NCI-H1417 treated with DMSO at 0.1 percent for 48 hours (cell line): ENCODE data around the gene FABP1.

Source experiments
- DNase-seq: peaks from one replicate; lab custom pipeline; 2025; lab: John Stamatoyannopoulos, UW

FABP1 gene

DNA sequence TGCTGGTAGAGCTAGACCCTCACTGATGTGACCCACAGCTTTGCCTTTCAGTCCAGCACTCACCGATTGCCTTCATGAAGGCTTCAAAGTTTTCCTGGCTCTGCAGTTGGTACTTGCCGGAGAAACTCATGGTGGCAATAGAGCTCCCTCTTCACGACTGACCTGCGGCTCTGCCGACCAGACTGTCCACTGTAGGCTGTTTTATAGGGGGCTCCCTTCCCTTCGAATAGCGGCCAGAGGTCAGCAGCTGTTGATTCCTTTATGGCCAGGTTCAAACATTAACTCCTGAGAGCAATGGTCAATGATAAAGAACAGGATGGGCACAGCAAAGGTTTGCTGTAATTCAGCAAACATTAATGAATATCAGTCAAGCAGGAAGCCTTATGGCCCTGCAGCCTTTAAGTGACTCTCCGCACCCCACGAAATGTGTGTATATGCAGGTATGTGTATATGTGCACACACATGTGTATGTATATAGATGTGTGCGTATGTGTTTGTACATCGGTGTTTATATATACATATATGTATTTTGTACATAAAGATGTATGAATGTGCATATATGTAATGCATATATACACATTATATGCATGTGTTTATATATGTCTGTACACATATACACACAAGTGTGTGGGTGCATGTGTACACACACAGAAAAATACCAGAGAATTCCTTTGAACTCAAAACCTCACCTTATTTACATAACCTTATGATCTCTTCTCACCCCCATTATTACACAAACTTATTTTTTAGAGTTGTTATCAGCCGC, at the start of gene FABP1:
Gene FABP1 (minus strand): TSS at position 175 of the 766 bp plus-strand sequence. CDS start 45 bp downstream, at position 130.
- DNase-seq = no peak

DNA sequence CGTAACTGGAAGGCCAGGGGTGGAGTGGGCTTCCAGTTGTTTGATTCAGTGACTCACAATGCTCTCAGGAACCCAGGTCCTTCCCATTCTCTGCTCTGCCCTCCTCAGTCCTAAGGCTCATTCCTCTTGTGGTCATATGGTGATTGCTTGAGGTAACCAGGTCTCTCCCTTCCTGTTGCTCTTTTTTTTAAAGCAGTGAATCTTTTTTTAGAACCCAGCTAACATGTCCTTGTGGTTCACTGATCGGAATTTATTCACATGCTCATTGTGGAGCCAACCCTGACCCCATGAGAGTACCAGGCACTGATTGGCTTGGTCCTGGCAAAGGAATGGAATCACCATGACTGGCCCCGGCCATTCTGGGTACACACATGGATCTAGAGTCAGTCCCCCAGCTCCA, 49.7 kb upstream of the FABP1 start:
- no peak for DNase-seq

DNA sequence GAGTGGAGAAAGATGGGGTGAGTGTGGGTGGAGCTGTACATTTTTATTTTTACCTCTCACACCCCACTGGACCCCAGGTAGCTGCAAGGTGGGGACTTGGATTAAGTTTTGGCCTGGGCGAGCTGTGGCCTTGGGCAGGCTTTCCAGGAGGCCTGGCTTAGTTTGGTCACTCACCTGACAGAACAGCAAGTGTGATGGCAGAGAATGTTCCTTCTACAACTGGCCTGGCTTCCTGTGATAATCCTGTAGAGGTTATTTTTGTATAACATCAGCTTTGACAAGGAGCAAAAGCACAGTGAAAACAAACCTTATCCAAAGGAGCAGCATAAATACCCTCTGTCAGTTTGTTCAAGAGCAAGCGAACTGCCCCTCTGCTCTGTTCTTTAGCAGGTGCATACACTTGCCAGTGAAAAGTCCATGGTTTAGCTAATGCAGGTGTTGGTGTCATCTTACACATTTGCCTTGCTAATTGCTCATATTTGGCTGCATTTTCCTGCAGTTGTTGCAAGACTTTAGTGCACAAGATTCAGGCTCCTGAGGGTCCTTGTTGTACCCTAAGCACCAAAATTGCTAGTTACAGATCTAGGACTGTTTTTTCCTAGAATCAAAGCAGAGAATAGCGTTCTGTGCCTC, 48.6 kb upstream of the FABP1 start:
- DNase-seq = no peak

DNA sequence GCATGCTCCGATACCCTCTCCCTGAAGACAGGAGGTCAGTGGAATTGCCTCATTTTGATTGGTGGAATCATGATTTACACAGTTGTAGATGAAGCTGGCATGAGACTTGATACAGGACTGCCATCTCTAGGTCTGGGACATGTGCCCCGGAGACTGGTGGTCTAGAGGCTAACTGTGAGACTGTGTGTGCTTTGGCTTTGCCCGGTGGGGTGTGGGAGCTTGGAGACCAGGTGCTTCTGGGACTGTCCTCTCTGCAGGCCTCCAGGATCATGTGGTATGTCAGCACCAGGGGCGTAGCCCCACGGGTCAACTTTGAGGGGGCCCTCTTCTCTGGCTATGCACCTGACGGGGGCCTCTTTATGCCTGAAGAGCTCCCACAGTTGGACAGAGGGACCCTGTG, 45.0 kb upstream of the FABP1 start:
- no peak for DNase-seq

DNA sequence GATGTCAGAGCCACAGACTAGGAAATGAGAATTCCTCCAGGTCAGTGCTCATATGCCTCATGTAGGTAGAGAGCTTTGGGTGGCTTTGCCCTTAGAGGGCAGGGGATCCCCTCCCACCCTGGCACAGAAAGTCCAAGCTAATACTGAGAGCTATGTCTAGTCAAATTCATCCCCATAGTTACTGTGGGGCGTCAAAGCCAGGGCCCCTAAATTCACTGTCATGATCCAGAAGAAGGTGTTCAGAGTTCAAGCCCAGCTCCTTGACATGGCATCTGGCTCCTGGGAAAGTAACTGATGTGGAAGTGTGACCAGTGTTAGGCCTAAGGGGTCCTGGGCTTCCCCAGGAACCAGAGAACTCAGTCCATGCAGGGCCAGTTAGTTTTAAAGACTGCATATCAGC, 44.1 kb upstream of the FABP1 start:
- DNase-seq = no peak

DNA sequence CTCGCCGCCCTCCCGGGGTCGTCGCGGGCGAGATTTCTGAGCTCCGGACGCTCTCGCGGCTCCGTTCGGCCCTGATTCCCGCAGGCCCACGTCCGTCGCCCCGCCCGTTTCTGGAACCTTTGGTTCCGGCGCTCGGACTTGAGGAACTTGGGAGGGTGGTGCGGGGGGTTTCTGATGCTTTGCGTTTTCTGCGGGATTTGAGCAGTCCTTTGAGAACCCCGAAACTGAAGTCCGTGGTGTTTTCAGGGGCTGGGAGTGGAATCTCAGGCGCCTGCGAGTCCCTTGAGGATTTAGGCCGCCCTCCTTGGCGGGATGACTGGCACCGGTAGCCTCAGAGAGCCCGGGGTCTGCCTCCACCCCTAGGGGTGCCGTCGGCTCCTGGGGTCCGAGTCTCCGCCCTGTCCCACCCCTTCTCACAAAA, 42.6 kb upstream of the FABP1 start:
- no peak for DNase-seq

DNA sequence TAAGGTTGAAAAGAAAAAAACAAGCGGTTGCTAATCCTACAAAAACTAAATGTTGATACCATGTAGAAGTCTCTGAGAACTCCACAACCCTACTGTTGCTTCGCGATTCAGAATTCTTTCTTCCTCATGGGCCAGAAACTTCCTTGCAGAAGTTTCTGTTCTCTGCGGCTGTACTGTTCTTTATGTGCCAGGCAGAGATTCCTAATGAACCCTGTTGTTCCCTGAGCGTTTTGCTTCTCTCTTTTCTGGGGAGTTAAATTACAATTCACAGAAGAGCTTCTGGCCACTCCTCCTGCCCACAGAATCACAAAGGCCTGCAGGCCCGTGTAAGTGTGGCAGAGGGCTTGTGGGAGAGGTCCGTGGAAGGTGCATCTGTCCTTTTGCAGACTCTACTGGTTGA, 40.5 kb upstream of the FABP1 start:
- no peak for DNase-seq

DNA sequence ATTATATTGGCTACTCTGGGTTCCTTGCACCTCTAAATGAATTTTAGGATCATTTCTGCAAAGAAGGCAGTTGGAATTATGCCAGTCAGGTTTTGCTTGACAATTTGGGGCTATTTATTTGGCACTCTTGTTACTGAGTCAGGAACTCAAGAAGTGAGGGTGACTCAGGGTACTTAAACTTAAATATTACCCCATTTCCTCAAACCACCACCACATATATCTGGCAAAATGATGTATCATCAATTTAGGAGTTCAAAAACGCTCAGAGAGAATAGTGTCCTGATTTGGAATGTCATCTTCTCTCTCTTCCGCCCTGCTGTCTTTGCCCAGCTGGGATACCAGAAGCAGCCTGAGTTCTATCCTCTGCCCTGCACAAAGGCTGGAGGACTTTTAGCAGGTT, 39.9 kb upstream of the FABP1 start:
- DNase-seq = no peak

DNA sequence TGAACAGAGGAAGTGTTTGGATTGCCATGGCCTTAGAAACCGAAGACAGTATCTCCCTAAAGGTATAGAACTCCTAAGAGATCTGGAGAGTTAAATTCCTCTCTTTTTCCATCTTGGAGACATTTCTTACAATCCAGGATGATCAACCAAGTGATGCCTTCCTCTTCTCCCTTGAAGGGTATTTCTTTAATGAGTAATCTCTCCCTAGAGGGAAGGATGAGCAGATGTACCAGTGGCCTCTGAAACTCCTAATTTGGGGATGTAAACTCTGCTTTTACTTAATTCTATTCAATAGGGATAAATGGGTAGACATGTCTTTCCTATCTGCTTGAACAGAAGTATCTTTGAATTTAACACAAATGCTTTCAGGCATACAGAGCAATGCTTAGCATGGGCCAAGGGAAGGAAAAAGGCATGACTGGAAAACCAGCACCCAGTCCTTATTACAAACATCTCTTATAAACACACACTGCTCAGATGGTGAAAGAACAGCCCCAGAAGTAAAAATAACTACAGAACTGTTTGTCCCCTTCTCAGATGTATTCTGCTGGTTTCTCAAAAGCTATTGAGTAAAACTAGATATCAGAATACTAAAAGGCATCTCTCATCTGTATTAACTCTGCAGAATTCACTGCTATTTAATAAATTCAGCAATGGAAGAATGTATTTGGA, 37.6 kb upstream of the FABP1 start:
- DNase-seq = no peak

DNA sequence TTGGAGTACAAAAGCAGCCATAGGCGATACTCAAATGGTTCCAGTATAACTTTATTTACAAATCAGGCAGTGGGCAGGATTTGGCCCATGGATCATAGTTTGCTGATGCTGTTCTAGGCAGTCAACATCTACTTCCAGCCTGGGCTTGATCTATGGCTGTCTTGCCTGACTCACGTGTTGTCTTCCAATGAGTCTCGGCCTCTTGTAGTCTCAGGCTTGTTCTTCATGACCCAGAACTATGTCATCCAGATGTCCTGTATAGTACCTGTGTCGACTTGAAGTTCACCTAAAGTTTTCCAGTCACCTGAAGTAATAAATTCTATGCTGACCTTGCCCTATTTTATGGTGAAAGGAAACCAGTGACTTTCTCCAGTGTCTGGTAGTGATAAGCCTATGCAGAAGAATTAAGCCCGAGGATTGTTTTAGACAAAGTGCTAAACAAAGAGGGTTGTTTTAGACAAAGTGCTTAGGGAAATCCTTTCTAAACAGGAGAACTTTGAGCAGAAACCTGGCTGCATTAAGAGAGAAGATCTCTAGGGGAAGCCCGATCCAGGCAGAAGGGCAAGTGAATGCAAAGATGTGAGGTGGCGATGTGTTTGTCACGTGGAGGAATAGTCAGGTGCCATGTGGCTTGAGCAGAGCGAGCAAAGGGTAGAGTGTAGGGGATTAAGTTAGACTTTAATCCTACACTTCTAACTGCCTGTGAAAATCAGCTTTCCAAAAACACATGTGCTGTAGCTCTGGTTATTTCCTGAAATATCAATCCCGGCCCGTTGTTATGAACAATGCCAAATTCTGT, 33.8 kb upstream of the FABP1 start:
- no peak for DNase-seq

DNA sequence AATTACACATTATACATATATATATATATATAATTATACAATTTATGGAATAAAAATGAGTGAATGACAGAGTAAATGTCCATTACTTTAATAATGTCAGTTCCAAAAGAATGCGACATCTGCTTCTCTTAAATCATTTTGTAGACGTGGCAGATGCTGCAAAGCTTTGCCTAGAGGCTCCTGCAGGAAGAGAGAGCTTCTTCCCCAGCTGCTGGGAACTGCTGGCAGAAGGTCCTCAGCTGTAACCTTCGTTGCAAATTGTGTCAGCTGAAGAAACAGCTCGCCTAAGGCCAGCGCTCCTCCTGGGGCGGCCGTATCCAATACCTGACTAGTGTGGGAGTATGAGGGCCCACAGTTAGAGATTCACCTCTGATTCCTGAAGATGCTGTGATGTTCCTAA, 32.7 kb upstream of the FABP1 start:
- DNase-seq = no peak

DNA sequence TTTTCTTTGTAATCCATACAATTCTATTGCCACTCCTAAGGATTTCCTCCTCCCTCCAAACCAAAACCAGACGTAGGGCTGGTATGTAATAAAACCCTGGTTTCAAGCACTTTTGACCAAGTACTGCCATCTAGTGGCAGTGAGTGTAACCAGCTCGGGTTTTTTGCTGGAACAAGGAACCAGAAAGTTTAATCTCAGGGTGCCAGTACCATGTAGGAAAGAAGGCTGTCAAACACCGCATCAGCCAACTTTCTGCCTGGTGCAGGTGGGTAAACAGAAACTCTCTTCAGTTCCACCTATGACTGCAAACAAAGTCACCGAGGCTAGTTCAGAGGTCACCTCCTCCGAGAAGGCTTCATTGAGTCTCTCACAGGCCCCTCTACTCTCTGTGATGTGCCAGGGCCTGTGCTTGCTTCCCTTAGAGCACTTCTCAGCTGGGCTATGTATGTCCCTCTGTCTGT, 32.1 kb upstream of the FABP1 start:
- DNase-seq = no peak

DNA sequence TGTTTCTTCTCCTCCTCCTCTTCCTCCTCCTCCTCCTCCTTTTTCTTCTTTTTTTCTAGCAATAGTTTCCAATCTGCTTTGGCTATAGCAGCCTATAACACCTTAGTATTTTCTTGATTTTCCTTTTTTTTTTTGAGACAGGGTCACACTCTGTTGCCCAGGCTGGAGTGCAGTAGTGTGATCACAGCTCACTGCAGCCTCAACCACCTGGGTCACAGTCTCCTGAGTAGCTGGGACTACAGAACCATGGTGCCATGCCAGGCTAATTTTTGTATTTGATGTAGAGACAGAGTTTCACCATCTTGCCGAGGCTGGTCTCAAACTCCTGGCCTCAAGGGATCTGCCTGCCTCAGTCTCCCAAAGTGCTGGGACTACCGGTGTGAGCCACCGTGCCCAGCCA, 31.6 kb upstream of the FABP1 start:
- no peak for DNase-seq

DNA sequence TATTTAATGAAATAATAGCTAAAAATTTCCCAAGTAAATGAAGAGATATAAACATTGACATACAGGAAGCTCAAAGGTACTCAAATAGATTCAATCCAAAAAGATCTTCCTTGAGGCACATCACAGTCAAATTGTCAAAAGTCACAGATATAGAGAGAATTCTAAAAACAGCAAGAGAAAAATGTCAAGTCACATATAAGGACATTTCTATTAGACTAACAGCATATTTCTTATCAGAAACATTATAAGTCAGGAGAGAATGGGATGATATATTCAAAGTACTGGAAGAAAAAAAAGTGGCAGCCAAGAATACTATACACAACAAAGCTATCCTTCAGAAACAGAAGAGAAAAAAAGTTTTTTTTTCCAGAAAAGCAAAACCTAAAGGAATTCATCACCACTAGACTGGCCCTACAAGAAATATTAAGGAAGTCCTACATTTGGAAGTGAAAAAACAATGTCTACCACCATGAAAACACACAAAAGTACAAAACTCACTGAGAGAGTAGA, 21.1 kb upstream of the FABP1 start:
- no peak for DNase-seq

DNA sequence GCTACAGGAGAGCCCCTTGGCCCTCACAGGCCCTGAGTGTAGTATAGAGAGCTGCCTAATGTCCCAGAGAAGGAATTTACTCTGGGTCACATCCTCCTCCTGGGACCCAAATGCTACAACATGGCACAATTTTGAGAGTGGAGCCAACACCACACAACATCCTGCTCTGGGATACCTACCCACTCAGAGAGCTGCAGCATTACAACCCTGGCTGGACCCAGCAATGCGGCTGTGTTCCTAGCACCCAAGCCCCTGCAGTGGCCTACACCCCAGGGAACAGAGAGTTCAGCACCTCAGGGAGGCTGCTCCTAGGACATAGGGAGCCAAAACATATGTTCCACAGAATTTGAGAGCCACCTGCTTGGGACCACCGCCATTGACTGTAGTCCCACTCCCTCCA, 19.3 kb upstream of the FABP1 start:
- no peak for DNase-seq

DNA sequence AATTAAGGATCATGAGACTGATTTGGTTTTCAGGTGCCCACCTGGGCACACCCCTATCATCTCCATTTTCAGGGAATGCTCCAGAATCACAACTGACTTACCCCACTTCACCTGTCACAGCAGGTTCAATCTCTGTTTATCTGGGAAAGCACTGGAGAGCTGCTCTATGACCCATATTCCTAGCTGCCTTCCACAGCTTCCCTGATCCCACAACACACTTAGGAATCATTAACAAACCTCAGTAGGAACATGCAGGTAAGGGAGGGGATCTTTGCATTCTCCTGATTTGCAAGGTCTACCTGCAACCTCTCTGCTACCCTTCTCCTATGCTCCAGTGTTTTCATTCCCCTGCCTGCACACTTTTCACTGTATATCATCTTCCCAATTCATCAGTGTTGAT, 18.7 kb upstream of the FABP1 start:
- DNase-seq = no peak

DNA sequence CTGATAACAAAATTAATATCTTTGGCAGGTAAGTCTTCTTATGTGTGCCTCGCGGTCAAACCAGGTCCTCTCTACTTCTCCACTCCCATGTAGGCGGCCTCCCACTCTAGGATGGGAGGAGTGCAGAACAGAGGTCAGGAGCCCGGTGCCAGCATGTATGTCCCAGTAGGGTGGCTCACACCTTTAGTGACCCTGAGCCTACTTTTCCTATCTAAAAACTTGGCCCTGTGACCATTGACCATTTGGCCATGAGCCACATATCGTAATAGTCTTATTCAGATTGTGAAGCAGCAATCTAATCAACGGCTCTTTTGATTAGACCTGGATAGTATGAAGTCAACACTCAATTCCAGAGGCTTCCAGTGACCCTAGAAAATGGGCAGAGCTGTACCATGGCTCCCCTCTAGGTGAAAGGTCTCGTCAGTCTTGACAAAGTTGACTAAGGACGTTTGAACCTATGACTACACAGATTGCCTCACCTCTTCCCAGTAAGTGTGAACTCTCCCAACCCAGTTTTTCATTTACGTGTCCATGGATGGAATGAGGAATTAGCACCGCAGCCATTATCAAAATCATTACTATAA, 17.1 kb upstream of the FABP1 start:
- no peak for DNase-seq

DNA sequence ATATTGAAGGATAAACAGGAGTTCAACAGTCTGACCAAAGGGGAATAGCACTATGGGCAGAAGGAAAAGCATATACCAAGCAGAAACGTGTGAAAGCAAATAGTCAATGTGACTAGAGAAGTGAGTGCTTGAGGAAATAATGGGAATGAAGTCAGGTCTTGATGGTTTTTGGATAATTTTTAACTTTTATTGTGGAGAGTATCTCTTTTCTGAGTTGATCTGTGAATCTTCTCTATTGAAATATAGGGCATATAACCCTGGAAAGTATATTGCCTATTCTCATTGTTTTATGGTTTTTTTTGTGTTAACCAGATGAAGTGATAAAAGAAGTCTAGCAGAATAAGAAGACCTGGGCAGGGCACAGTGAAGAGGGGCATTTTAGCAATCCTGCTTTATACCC, 16.4 kb upstream of the FABP1 start:
- DNase-seq = no peak

DNA sequence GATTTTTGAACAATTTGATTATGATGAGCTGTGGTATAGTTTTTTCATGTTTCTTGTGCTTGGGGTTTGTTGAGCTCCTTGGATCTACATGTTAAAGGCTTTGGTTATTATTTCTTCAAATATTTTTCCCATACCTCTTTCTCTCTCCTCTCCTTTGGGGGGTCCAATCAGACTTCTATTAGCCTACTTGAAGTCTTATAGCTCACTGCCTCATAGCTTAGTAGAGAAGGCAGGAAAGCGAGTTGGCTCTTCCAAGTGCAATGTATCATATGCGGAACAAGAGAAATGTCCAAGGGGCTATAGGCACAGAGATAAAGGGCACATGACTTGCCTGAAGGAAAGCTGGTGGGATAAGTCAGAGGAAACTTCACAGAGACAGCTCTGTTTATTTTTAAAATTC, 14.1 kb upstream of the FABP1 start:
- no peak for DNase-seq

DNA sequence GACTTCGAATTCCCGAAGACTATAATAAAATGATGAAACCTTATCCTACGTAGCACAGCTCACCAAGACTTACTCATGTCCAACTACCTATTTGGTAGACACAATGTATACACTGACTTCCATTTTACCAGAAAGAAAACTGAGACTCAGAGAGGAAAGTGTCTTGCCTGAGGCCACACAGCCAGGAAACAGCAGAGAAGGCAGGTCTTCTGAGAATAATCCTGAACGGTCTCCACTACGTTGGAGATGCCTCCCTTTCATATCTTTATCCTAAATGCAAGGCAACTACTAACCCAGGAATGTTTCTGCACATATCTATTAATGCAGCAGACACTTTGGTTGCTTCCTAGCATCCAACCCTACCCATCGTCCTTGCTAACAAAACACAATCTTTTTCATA, 11.9 kb upstream of the FABP1 start:
- DNase-seq = no peak

DNA sequence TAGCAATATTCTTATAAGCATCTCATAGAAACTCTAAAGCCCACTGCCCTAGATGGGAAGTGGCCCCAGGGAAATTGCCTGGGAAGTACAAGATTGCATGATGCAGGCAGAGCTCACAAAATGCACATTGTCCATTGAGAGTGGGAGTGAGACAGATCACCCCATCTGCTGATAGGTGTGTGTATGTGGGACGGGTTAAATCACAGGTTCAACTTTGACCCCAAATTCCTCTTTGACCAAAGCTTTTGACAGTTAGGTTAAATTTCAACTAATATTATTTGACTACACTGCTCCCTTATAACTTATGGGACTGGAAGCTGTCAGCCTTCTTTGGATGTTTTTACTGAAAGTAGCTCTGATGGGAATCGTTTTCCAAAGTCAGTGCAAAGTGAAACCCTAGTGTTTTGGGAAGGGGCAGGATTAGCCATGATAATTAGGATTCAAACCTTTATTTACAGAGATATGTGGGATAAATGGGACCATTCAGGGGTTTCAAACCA, 11.4 kb upstream of the FABP1 start:
- DNase-seq = no peak

DNA sequence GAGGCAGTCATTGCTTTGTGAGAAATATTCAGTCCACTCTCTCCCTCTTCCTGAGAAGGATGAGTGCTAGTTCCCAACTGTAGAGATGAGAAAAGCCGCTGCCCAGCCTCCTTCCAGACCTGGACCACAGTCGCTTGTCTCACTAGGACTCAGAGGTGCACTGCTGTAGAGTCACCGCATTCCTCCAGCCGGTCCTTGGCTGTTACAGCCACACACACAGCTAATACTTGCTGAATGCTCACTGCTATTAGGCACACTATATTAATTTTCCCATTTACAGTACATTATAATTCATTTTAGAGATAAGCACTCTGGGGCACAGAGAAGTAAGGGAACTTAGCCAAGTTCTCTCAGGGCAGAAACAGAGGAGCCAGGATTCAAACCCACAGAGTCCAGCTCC, 10.0 kb upstream of the FABP1 start:
- no peak for DNase-seq
